GM18520 (cell line): ENCODE results near the gene SRA1.

Experiments
- ATAC-seq: cut with Tn5 transposase; IDR thresholded peaks from one replicate; pipeline ENCODE4 v1.9.1; 2021; ENCODE audit not compliant: unreplicated experiment

The SRA1 gene

DNA sequence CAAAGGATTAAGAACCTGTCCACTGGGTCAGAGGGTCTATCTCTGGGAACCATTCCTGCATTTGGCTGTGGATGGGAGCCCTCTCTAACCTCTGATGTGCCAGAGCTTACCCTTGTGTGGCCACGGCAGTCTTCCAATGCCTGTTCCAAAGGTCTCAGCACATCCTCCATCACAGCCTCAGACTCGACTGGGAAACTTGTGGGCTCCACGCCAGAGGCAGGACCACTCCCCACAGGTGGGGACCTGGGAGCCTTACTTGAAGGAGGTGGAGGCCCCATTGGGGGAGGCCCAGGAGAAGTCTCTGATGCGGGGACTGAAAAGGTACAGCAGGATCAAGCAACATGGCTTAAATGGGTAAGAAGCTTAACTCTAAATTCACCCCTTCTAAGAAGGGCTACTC lies 5.4 kb downstream of the SRA1 start:
- no peak for ATAC-seq

DNA sequence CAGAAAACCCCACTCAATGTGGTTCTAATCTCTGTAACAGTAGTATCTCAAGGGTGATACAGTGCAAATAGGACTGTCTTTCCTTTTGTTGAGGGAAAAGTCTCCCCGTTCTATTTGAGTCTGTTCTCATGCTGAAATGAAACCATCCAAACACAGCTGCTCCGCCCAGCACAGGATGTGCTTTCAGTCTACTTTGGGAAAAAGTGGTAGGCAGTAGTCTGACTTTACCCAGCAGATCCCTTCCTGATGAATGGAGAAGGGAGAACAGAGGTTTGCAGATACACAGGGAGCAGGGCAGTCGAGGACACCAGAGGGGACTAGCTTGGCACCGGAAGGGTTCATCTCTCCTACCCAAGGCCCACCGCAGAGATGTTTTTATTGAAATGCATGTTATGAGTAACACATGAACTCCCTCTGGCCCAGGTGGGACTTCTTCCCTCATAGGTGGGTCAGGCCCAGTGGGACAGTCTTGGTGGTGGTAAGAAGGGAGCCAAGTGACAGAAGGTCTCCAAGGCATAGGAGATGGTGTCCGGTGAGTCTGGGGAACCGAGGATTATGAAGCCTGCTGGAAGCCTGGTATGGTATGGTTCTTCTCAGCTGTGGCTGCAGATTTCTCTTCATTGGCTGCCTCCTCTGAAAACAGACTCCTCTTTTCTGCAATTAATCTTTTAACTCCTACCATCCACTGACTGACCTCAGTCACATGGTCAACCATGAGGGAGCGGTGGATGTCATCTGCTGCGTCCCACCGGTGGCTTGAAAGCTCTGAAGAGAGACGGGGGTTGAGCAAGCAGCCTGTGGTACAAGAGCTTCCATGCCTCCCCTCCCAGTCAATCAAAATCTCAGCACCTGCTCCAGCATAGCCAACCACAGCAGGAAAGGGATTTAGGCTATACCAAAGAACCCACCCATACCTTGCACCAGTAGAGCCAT lies 6.9 kb downstream of the SRA1 start:
- no peak for ATAC-seq

DNA sequence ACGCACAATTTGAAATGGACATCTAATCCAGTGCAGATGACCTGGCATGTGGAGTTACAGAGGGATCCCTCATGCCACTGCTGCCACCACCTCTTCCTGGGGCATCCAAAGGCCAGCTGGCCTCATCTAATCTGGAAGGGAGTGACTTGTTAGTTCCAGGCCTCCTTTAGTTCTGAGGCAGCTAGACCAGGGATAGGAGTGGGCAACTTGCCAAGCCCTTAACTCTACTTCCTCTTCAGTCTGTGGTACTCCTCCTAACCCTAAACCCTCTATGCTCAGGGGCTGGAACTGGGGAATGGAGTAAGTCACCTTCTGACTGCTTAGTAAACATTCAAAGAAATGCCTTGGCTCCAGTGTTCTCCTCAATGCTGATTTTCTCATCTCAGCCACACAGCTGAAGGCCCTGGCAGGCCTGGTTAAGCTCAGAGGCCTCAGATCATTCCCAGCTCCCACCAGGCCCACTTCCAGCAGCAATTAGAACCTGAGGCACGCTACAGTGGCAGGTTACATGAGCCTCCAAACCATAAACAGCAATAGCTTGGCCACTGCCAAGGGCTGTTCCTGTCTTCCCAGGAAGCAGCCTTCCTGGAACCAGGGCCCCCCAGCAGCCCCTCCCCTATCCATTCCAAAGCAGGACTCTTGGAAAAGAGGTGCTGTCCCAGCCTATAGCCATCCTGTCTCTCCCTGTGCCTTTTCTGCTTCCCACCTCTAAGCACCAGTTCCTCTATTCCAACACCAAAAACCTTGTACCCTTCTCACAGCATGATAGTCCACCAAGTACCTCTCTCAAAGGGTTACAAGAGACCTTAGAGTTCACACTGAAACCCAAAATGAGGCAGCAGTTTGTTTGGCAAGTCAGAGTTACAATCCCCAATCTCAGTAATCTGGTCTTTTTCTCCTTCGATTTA lies 7.8 kb downstream of the SRA1 start:
- no peak for ATAC-seq

DNA sequence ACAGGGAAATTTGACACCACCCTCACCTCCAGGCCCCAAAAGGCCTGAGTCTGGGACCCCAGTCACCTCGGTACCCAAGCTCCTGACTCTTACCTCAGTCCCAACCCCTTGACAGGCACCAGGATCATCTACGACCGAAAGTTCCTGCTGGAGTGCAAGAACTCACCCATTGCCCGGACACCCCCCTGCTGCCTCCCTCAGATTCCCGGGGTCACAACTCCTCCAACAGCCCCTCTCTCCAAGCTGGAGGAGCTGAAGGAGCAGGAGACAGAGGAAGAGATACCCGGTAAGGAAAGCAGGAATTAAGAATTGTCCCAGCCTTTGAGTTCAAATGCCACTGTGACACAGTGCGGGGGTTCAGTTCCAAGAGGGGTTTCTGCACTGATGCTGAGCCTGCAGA lies 8.5 kb downstream of the SRA1 start:
- no peak for ATAC-seq

DNA sequence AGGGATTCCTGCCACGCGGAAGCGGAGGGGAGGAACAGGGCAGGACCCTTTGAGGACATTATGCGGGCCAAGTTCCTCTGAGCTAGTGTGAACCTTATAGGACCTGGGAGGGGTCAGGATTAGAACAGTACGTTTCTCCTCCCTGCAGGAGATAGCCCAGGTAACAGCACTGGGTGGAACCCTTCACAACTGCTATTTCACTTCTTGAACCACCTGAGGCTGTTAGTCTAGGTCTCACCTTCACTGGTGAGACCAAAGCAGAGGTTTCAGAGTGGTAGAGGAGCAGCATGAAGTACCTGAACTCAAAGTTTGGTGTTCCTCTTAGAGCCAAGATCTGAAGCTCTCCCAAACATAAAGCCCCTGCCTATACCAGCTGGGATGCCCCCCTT lies 9.0 kb downstream of the SRA1 start:
- ATAC-seq: no peak

DNA sequence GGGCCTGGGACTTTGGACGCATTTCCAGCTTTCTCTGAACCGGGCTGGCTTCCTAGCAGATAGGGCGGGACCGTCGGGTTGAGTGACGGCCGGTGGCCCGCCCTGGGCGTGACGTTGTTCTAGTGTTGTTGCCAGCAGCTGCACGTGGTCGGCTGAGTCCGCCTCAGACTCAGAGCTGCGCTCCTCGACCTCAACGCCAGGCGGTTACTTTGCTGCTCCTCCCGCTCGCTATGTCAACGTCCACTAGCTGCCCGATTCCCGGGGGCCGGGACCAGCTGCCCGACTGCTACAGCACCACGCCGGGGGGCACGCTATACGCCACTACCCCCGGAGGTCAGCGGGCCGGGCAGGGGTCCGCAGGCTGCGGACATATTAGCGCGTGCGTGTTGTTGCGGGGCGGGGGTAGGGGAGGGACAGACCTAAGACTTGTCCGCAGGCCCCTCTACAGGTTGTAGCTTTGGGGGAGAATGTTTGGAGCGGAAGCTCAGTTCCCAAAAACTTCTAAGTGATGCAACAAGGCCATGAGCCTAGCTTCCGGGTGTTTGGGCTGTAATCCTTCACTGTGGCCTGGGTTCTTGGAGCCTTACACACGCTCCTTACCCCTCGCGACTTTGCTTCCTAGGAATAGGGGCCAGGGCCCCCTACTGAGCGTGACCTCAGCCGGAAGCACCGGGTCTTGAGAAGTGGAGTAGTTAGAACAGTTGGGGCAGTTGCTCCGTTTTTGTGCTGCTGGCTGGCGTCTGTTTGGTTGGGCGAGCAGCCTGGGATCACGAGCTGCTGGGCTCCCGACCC lies 9.6 kb downstream of the SRA1 start, which contains the start of gene EIF4EBP3:
TSS of gene EIF4EBP3 (plus strand) at position 155 of the 792 bp plus-strand sequence. CDS start at position 231, 76 bp downstream.
- ATAC-seq: peak; percentile 99

DNA sequence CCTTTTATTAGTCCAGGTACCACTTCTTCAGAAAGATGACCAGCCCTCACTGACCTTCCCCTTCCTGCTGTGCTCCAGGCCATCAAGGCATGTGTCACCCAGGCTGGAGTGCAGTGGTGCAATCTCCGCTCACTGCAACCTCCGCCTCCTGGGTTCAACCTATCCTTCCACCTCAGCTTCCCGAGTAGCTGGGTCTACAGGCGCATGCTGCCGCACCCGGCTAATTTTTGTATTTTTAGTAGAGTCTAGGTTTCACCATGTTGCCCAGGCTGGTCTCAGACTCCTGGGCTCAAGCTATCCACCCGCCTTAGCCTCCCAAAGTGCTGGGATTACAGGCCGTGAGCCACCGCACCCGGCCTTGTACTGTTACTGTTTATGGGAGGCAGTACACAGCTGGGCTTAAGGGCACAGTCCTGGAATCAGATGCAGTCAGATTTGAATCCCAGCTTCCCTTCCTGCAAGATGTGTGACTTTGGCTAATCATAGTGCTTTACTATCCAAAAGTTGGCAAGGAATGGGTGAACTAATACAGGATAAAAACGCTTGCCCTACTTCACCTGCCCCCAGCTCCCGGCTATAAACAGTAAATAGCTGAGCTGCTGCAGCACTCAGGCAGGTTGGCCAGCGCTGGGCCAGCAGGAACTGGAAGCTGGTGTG lies 10.3 kb downstream of the SRA1 start:
- no peak for ATAC-seq

DNA sequence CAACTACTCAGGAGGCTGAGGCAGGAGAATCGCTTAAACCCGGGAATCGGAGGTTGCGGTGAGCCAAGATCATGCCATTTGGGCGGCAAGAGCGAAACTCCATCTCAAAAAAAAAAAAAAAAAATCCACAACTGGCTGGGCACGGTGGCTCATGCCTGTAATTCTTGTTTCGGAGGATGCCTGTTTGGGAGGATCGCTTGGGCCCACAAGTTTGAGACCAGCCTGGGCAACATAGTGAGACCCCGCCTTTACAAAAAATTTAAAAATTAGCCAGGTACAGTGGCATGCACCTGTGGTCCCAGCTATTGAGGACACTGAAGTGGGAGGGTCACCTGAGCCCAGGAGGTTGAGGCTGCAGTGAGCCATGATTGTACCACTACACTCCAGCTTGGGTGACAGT lies 11.7 kb downstream of the SRA1 start:
- no peak for ATAC-seq

DNA sequence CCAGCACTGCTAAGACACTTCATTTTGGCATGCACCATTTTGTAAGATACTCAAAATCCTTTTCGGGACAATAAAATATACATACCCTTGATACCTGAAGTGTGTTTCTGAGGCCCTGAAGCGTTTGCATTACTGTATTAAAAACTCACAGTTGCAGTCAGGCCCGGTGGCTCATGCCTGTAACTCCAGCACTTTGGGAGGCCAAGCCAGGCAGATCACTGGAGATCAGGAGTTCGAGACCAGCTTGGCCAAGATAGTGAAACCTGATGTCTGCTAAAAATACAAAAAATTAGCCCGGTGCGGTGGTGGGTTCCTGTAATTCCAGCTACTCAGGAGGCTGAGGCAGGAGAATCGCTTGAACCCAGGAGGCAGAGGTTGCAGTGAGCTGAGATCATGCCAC lies 12.3 kb downstream of the SRA1 start:
- no peak for ATAC-seq

DNA sequence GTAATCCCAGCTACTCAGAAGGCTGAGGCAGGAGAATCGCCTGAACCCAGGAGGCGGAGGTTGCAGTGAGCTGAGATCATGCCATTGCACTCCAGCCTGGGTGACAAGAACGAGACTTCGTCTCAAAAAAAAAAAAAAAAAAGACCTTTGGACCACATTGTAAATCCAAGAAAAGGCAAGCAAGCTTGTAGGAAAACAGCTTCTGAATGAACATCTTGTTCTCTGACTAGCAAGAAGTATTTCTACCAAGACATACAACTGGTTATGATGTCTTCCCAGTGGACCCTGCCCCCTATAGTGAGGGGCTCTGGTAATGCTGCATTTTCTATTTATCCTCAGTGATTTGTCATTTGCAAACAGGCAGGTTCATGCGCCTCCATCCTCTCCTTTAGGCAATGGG lies 14.3 kb downstream of the SRA1 start:
- no peak for ATAC-seq

DNA sequence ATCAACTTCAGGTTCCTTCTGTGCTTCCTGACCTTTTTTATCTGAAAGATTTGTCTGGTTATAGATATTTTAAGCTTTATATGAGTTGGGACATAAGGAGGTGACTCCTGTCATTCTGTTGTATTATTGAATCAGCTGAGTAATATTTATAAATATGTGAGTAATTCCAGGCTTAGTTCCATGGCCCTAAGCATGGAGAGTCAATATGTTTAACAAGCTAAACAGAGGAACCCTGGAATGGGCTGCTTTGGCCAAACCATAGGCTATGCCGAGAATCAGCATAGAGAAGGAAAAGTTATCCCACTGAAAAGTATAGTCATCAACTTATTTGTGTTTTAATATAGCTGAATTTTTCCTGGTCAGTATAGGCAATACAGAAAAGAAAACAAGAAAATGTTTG lies 17.0 kb downstream of the SRA1 start:
- no peak for ATAC-seq

DNA sequence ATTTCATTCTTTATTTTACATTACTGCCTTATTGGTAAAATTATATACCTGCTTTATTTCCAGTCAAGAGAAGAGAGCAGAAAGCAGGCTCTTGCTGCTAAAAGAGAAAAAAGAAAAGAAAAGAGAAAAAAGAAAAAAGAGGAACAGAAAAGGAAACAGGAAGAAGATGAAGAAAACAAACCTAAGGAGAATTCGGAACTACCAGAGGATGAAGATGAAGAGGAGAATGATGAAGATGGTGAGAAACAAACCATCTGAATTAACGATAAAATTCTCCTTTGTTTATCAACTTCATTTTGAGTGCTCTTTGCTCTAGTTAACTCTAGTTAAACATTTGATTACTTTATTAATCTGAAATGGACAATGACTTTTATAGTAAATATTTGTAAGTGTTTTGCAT lies 33.3 kb downstream of the SRA1 start:
- ATAC-seq: no peak

DNA sequence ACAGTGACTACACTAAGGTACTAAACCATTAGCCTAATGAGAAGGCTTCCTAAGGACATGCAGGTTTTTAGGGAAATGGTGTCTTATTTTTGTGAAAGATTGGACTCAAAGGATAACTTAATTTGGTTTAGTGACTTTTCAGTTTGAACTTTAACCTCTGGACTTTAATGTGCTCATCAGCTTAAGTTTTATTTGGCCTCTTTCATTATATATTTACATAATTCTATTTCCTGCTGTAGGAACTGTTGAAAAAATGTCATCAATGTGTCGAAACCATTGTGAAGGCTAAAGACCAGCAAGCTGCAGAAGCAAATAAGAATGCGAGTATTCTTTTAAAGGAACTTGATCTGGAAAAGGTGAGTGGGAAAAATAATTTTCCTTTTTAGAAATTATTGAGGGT lies 44.1 kb downstream of the SRA1 start:
- no peak for ATAC-seq

DNA sequence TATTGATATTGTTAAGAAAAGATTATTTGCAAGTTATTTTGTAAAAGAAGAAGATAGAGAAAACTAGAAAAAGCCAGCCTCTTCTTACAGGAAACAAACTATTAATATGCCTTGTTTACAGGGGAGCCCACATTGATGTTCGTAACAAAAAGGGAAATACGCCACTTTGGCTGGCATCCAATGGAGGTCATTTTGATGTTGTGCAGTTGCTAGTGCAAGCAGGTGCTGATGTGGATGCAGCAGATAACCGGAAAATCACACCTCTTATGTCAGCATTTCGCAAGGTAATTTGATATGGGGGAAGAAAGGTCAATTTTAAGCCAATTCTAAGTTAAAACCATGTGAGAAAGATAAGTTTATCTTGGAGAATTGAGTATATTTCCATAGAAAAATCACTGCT lies 47.4 kb downstream of the SRA1 start:
- ATAC-seq: no peak

DNA sequence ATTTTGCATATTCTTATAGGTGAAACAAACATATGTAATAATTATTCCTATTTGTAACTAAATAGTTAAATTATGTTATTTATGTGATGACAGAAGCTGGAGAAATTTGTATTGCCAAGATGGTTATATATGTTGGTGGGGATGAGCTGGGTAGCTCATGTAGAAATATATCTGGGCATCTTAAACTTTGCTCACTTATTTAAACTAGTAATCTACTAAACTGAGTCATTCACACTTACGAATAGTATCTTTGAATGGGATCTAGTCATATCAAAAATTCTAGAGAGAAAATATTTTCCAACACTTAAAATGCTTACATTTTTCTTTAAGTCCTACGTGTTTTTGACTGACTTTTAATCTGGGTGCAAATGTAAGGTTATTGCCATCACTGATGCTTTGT lies 54.4 kb downstream of the SRA1 start:
- no peak for ATAC-seq
